ENCODE data around the gene SND1.

Gene SND1

DNA sequence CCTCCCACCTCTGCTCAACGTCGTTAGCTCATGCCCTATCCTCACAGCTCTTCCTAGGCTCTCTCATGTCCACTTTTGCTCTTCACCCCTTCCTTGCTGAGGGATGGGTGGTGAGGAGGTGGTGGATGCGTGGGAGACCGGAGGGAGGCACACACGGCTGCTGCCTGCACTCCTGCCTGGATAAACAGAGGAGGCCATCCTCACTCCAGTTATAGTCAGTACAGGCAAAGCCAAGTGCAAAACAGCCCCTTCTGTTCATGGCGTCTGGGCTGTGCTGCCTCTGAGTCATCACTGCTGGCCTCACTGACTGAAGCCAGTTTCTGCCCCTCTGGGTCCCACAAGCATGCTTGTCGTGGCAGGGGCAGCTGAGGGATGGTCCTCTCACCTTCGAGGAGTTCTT, 411.1 kb downstream of the SND1 start:
- DNase-seq, result no peak

DNA sequence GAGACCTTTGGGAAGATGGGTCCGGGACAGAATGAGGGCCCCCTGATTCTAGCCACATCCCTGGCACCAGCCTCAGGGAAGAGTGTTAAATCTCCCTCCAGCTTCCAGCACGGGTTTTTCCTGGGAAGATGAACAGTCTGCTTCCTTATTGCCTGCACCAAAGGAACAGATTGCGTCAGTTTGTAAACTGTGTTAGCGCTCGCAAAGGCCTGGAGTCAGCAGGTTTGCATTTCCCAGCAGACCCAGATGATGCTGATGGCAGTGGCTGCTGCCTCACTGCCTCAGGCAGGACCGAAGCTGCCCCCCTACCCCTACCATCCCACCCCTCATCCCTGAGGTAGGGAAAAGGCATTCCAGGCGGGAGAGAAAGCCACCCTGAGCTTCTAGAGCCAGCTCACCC, 413.9 kb downstream of the SND1 start:
- no peak for DNase-seq

DNA sequence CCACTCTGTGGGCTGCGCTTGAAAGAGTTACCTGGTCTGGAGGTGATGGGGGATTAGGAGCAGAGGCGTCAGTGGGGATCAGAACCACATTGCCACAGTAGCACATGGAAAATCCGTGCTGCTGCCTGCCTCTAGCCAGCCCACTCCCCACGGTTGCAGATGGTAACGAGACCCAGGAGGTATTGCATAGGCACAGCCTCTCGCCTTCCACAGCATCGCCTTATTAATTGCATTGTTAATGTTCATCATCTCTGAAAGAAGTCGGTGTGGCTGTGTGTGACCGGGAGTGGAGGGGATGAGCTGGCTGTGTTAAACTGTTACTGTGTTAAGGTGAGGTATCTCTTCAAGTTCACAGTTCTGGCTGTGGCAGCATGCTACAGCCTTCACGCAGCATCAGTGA, 414.4 kb downstream of the SND1 start:
- no peak for DNase-seq

DNA sequence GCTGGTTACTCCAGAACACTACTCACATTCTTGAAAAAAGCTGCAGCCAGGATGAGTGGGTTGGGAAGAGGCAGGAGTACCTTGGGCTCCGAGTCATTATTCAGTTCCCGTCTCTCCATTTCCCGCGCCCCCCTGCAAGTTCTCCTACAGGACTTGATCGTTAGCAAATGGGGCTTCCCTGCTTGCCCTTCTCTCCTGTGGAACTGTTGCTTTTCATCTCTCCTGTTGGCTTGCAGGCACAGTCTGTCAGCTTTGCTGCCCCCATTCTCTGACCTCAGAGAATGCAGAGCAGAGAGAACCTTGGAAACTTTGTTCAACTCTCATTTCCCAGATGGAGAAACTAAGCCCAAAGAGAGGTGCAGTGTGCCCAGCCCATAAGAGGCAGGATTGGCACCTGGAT, 414.9 kb downstream of the SND1 start:
- no peak for DNase-seq

DNA sequence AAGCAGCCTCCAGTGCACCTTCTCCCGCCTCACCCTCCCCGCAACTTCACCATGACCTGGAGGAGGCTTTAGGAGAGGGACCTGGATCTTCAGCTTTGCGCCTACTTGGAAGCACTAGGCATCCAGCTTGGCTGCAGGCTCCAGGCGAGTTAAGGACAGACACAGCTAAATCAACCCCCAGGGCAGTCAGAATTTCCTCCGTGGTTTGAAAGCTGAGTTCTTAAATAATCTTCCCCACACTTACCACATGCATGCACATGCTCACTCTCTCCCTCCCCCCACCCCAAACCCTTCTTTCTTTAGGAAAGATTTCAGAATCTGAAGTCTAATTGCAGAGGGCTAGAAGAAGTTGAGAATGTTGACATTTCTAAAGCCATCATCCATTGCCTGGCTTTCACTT, 416.0 kb downstream of the SND1 start:
- DNase-seq, result no peak

DNA sequence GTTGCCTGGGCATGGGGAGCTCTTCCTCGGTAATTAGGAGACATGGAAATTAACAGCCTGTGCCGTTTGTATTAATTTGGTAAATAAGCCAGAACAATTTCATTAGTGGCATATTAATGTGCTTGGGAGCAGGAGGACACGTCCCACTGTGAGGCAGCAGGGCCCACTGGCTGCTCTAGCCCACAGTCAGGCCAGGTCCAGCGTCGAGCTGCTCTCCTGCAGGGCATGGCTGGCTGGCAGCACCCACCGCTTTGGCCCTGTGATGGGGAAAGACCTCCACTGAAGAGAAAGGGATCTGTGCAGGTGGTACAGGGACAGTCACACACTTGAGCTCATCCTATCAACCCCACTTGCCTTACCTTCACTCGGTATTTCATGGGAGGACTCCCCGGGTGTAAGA, 416.8 kb downstream of the SND1 start:
- no peak for DNase-seq

DNA sequence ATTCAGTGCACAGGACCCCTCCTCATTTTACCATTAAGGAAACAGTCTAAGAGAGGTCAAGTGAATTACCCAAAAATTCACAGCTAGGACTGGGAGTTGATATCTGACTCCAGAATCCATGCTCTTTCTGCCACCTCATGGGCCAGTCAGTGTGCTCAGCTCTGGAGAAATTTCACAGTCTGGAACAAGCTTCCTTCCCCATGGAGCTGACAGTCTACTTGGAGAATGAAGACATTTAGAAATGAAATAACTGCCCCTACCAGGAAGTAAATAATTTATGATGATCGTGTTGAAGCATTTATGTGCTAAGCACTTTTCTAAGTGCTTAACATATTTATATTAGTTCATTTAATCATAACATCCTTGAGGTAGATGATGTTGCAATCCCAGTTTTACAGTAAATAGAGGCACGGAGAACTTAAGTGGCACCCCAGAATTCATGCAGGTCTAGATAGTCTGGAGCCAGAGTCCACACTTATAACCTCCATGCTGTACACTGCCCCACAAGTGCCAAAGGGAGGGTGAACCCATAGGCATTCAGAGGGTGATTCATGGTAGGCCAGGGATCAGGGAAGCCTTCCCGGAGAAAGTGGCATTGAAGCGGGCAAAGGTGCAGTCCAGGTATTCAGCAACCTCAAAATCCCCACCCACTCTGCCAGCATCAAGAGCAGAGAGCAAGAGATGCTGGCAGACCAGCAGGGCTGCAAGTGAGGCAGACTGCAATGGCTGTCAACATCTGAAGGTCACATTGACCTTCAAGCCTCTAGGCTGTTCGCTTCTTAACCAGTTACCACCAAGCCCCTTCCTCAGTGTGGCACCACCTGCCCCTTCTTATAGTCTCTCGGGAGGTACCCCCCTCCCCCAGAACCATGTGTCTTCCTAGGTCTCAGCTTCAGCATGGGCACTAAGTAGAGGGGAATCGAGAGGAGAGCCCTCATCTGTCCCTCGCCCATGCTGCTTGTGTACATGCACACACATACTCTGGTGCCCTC, 417.7 kb downstream of the SND1 start:
- no peak for DNase-seq

DNA sequence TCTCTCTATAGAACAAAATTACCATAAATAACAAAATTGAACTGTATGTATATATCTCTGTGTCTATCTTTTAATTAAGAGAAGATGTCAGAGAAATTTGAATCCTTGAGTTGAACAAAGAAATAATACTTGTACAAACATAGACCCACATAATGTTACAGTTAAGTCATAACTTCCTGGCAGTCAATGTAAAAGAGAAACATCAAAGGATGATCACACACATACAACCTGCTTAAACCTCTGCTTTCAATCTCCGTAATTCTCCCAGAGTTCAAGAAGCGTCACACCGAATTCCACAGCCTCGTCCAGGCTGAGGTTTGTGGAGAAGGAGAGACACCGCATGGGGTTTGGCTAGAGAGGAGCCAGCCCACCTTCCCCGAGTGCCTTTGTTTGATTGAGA, 419.4 kb downstream of the SND1 start:
- DNase-seq, result no peak

DNA sequence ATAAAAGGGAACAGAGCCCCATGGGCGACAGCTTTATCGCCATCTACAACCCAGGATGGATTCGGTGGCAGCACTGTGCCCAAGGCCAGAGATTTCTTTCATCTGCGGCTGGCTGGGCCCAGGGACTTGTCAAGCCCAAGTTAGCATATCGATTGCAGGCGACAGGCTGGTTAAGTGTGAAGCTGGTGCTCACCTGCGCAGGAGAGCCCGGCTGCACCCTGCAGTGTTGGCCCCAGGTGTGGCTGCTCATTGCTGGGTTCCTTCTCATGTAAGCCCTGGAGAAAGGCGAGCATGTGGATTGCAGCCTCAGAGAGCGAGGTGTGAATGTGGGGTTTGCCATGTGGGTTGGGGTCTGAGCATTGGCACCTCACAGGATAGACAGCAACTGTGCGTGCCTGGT, 419.8 kb downstream of the SND1 start:
- no peak for DNase-seq

DNA sequence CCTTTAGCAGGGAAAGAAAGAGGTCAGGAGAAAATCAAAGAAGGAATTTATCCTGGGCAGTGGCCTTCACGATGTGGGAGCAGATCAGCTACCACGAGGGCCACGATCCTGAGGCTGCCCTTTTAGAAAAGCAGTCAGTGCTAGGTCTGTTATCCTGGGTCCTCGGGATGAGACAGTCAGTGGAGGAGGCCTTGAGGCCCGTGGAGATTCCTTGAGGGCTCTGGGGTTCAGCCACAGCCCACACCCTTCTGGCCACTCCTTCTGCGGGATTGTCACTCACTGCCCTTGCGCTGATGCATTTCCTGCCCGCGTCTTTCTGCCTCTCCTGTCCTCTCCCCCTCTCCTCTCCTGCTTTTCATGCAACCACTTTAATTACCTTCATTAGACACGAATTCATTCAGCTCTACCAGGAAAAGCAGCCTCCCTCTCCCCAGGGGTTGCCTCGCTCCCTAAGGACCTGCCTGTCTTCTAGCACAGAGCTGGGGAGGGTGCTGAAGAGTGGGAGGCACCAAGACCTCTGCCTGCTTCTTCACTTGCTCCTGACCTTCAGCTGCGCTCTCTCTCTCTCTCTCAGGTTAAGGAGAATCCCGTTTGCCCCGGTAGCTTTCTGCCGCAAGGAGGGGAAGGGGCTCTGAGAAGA, 421.8 kb downstream of the SND1 start:
- DNase-seq, result no peak

DNA sequence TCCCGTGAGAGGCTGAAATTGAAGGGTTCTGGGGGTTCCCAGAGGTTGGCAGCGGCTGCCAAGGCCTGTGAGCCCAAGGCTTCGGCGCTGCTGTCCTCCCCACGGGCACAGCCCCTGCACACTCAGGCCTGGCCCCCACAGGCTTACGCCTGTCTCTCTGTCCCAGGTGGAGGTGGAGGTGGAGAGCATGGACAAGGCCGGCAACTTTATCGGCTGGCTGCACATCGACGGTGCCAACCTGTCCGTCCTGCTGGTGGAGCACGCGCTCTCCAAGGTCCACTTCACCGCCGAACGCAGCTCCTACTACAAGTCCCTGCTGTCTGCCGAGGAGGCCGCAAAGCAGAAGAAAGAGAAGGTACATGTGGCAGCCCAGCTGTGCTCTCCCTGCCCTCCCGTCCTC, 422.3 kb downstream of the SND1 start:
- DNase-seq, result no peak

DNA sequence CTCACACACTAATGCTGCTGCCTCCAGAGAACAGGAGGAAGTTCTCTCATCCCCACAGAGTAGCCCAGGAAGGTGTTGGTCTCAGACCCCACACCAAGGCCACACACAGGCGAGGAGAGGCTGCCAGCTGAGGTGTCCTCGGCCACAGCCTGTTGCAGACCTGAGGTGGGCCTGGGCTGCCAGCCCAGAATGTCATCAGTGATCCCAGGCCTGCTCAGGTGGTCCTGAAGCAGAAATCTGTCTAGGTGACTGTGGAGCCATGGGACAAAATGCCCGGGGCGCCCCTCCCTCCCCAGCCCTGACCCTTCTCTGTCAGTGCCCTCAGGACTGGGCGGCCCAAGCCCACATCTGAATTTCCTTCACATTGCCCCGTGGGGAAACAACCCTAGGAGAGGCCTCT, 422.7 kb downstream of the SND1 start:
- DNase-seq, result no peak

DNA sequence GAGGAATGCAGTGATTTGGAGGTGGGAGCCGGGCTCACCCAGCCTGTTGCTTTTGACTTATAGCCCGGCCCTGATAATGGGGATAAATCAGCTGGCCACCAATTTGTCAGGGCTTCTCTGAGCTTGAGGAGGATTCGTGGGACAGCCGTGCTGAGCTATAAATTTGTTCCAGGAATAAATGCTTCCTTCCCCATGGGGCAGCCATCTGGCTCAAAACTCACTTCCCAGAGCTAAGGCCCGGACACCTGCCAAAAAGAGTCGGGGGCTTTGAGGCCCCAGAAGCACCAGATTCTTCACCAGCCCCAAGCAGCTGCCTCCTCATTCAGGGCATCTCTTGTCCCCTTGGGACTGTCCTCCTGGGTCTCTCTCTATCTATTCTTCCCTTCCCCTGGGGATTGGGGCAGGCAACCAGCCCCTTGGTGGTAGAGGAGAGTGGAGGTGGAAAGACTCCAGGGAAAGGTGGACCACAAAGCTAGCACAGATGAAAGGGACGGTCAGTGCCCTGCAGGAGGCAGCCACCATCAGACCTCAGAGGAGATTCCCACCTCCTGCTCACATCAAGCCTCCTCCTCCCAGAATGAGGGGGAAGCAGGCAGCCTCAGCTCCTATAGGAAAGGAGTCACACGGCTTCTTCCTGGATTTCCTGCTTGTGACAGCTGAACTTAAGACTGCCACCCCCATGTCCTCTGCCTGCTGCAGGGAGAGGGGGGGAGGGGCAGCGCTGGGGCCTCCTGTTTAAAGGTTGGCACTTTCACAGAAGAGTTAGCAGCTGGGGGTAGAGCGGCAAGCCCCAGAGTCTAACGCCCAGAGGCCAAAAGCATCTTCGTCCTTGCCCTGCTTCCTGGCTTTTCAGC, 423.5 kb downstream of the SND1 start:
- DNase-seq, result no peak

DNA sequence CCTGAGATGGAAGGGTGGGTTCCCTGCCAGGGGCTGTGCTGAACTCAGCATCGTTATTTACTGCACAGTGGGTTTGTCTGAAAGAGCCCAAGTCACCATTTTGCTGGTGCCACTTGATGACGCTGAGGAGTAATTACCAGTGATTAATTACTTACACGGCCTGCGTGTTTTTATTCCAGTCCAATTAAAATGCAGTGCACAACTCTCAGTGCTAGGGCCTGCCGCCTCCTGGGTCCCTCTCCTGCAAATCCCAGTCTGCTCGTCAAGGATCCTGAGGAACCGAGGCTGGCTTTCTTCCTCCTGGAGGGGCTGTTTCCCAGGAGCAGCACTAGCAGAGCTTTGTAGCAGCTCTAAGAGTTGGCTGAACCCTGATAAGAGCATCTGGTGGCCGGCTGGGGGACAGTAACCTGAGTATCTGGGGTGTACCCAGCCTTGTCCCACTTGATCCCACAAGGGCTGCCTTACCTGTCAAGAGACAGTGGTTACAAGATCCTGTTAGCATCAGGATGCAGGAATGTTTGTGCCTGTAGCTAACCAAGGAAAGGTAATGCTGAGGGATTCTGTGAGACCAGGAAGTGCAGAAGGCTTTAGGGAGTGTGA, 424.3 kb downstream of the SND1 start:
- no peak for DNase-seq

DNA sequence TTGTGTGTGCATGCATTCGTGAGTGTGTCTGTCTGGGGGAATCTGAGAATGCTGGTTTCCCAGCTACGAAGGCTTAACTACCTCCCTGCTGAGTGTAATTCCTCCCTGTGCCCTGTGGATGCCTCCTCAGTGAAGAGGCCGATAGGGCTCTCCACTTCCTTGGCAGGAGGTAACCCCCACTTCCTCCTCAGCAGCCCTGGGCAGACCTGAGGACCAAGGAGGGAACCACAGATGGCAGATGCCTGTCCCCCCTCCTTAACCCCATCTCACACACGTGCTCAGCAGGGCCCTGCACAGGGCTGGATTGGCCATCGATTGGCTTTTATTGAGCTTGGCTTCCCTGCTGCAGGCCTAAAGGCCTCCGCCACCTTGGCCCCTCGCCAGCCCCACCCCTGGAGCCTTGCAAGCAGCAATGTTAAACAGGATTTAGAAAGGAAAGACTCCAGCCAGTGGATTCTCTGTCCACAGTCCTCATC, 424.8 kb downstream of the SND1 start:
- DNase-seq, result no peak

DNA sequence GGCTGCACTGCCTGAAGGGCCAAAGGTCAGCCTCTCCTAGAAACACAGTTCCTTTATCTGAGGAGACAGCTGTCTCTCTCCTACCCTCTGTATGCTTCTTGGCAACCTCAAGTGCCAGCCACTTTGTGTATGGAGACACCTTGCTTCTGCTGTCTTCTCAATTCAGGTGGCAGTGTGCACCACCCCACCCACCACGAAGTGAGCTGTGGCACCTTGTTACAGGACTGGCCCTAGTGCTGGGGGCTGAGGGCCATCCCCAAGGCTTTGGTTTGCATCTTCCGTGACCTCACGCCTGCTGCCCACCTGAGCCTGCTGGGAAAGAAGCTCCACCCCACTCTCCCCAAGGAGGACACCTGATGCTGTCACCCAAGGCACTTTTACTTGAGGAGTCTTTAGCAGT, 426.3 kb downstream of the SND1 start:
- no peak for DNase-seq

DNA sequence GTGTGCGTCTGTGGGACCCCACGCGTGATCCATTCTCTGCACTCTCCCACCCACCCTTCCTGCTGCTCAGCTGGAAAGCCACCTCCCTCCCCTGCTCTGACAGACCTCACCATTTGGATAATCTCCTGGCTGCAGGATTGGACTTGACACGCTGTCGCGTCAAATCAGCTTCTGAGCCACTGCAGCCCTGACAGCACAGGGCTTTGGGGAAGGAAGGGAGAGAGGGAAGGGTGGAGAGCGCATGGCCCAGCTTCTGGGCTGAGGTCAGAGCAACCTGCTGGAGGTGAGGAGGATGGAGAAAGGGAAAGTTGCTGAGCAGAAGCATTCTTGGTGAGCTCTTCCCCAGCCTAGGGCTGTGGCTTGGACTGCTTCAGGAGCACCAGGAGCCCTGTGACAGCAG, 428.2 kb downstream of the SND1 start:
- DNase-seq, result no peak

DNA sequence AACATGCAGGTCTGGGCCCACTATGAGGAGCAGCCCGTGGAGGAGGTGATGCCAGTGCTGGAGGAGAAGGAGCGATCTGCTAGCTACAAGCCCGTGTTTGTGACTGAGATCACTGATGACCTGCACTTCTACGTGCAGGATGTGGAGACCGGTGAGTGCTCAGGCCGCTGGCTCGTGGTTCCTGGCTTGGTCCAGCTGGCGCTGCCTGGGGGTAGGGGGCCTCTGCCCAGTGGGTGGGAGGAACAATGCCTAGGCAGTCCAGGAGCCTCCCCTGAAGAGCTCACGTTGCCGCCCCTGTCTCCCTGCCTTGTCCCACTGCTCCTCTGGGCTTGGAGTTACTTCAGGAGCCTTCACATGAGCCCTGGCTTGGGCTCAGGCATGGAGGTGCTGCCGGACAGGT, 429.4 kb downstream of the SND1 start:
- DNase-seq, result no peak

DNA sequence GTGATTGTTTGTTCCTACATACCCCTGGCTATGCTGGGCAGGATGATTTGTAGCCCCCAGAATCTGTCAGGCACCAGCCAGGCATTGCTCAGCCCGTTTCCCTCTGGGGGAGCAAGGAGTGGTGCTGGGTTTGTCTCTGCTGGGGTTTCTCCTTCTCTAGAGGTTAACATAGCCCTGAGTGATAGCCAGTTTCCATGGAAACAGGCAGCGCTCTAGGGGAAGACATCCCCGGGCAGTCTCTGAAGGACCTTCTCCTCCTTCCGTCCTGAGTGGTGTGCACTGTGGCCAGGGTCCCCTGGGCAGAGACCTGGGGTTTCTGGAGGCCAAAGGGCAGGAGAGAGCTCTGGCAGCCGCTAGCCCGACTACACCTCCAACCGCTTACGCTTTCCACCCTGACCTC, 429.8 kb downstream of the SND1 start:
- no peak for DNase-seq

DNA sequence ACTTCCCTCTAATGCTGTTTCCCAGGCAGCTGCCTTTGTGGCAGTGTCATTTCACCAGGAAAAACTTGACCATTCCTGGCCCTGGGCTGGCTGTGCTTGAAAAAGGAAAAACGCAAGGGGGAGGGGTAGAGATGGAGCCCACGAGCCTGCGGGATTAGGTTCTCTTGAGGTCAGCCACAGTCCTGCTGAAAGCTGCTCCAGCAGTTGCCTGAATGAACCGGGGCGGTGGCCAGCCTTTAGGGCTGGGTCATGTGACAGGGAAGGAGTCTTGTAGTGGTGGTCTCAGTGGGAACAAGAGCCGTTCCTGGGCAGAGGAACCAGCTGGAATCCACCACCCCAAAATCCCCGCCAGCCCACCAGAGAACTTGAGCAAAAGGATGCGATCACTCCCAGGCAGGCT, 430.4 kb downstream of the SND1 start:
- DNase-seq, result no peak

DNA sequence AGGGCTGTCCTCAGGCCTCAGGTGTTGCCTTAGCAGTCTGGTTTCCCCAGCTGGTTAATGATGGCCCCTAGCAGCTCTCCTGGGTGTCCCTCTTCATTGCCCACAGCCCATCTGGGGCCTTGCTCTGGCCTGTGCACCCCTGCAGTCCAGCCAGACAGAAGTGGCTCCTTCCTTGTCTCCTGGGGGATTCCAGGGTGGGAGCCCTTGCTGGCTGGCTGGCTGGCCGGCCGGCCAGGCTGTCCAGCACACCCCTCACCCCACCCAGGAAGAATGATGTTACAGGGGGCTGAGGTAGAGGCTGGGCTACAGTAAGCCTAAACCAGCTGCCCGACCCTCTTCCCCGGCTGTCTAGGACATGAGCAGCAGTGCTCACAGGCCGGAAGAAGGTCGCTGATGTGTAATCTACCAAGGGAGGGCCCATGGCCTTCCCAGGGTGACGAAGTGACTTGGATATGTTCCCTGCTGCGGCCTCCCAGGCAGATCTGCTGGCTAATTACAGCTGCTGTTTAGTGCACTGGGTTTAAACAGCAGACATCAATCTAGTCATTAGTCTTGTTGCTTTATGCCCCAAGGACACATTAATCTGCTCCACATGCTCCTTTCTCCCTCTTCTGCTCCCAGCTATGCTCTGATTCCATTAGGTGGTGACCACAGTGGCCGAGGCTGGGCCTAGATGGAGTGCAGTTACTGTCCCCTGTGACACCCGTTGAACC, 433.1 kb downstream of the SND1 start:
- DNase-seq, result no peak

DNA sequence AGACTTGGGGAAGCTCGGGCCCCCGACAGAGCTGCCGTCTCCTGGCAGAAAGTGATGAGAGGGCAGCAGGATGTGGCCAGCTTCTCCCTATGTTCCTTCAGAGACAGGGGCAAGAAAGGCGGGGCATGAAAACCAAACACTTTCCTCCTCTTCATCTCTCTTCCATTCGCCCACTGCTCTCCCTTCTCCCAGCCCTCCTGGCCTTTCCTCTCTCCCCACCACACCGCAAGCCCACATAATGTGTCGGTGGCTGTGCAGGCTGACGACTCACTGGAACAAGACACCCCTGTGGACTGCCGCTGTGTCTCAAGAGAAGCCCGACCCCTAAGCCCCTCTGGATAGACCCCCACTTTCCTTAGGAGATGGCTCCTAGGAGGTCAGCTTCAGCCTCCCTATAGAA, 438.5 kb downstream of the SND1 start:
- DNase-seq, result no peak

Data from CD4-positive, alpha-beta T cell treated with Interleukin-21 for 1 hour (primary cell).